HFFc6 (cell line): ENCODE results near the gene RIOK1. TPM values are rescaled to one million over a fixed set of nuclear protein-coding genes. Genes with fewer than 3 reads are reported as not detected.

Source experiments
- DNase-seq: peaks from one replicate; pipeline ENCODE4 v3.0.0-alpha.2; 2018
- H3K27ac Mint-ChIP-seq: 2 replicates; pipeline ENCODE4 v1.8.0; 2020; ENCODE audit warnings: mild to moderate bottlenecking, mixed read lengths
- H3K27me3 Mint-ChIP-seq: 2 replicates; pipeline ENCODE4 v1.8.0; 2021; ENCODE audit warnings: mild to moderate bottlenecking, moderate library complexity, mixed read lengths; ENCODE audit not compliant: insufficient read depth
- H3K36me3 Mint-ChIP-seq: 2 replicates; pipeline ENCODE4 v1.8.0; 2021; ENCODE audit warnings: low read depth, mixed read lengths
- H3K4me1 Mint-ChIP-seq: 2 replicates; pipeline ENCODE4 v1.8.0; 2020; ENCODE audit warnings: low read depth, mixed read lengths
- H3K4me3 Mint-ChIP-seq: 2 replicates; pipeline ENCODE4 v1.8.0; 2020; ENCODE audit warnings: mild to moderate bottlenecking, moderate library complexity, mixed read lengths
- H3K9me3 Mint-ChIP-seq: 2 replicates; pipeline ENCODE4 v1.8.0; 2020; ENCODE audit warnings: mild to moderate bottlenecking, mixed read lengths
- CTCF ChIP-seq: fragments of 200-600 bp; sonication (generic); IDR thresholded peaks from 2 replicates; pipeline ENCODE4 v1.5.0; 2021; ENCODE audit warnings: antibody characterized with exemption, mild to moderate bottlenecking
- total RNA-seq, 6 experiments: library from RNA; stranded (reverse); fragmentation: NEBNext Ultra II Directional; extraction: Animal tissue kit (Norgen Biotek cat#: 25700); gene quantifications; 2 replicates in 1 of 6; 3 replicates in 5 of 6; pipeline ENCODE4 v1.2.3, GENCODE V29; 2021

Gene RIOK1
- total RNA-seq, 6 experiments from 2014 or later: 16.6 to 19.5 (median 17.8) TPM

- no peaks in the 10 kb centered on the region for H3K9me3 Mint-ChIP-seq
- H3K36me3 Mint-ChIP-seq: no peaks in the 10 kb centered on the region
- no peak overlapping the region for H3K4me3 Mint-ChIP-seq
- TF ChIP-seq CTCF: no peak
- H3K4me1 Mint-ChIP-seq: peaks cover 48% of the 10 kb centered on the region
- H3K27ac Mint-ChIP-seq: peak overlapping the region; percentile 87
- peaks cover 1% of the 10 kb centered on the region; the same call in 1 of the 2 replicates for H3K27me3 Mint-ChIP-seq
- DNase-seq: peak; percentile 8
These were observed 77.6 kb downstream of the RIOK1 start for GRCh38 chr6:7467007-7467897.

Other genes starting within 250 kb of the RIOK1 start
- gene SSR1, start 76.6 kb upstream of the RIOK1 start, total RNA-seq: 100 to 1,000 TPM; 279 to 334 (median 307) TPM
- under 1 TPM in 1 of 6 experiments, not detected in 5; 0.22 TPM for gene CAGE1, start 66 bp upstream of the RIOK1 start, total RNA-seq
- gene DSP, start 151.9 kb downstream of the RIOK1 start, total RNA-seq: 10 to 100 TPM; 33.8 to 65.4 (median 37.0) TPM
- gene SNRNP48, start 200.4 kb downstream of the RIOK1 start, total RNA-seq: 10 to 100 TPM in 5 of 6 experiments, 1 to 10 TPM in 1; 9.7 to 12.9 (median 11.9) TPM